GM19239 (cell line): ENCODE measurements around the gene RHAG.
"Not testable (repeated sequence)": the region's sequence is repeated elsewhere in the genome, so short reads cannot be mapped to it uniquely, and the experiment has no call there.

Experiments
- DNase-seq: peaks from one replicate; pipeline ENCODE4 v3.0.0; 2011; ENCODE audit warnings: low spot score; ENCODE audit not compliant: insufficient read length
- FAIRE-seq: peaks from 2 replicates; lab custom pipeline; 2011; peaks lifted over from hg19 to GRCh38; lab: Jason Lieb, UNC

Gene RHAG

GRCh38 chr6:49637350-49637731 lies 702 bp upstream of the RHAG start:
- no peak for FAIRE-seq

GRCh38 chr6:49635978-49636712 lies 494 bp downstream of the RHAG start:
- FAIRE-seq (no peak), DNase-seq (no peak)

More at GRCh38 chr6:49637350-49637731, 702 bp upstream of the RHAG start:
- DNase-seq: no peak

GRCh38 chr6:49635480-49635879 lies 1.2 kb downstream of the RHAG start:
- FAIRE-seq: no peak

GRCh38 chr6:49634836-49635218 lies 1.8 kb downstream of the RHAG start:
- DNase-seq (no peak), FAIRE-seq (no peak)

More at GRCh38 chr6:49635480-49635879, 1.2 kb downstream of the RHAG start:
- no peak for DNase-seq

GRCh38 chr6:49634092-49634835 lies 2.4 kb downstream of the RHAG start:
- FAIRE-seq (no peak), DNase-seq (no peak)

- DNase-seq (no peak), FAIRE-seq (no peak)
Observed at GRCh38 chr6:49633541-49633940, 3.1 kb downstream of the RHAG start.

- no peak for FAIRE-seq
- DNase-seq: no peak
Observed at GRCh38 chr6:49632727-49633126, 3.9 kb downstream of the RHAG start.

GRCh38 chr6:49629485-49630088 lies 7.1 kb downstream of the RHAG start:
- FAIRE-seq, DNase-seq: not testable (repeated sequence)

- DNase-seq (no peak), FAIRE-seq (no peak)
Observed at GRCh38 chr6:49626811-49627210, 9.8 kb downstream of the RHAG start.

GRCh38 chr6:49618257-49618656 lies 18.4 kb downstream of the RHAG start:
- DNase-seq: no peak
- no peak for FAIRE-seq

- DNase-seq, FAIRE-seq: not testable (repeated sequence)
Observed at GRCh38 chr6:49614144-49614543, 22.5 kb downstream of the RHAG start.

GRCh38 chr6:49609285-49609684 lies 27.4 kb downstream of the RHAG start:
- DNase-seq: no peak
- no peak for FAIRE-seq

GRCh38 chr6:49608275-49608674 lies 28.4 kb downstream of the RHAG start:
- DNase-seq, FAIRE-seq: not testable (repeated sequence)

GRCh38 chr6:49607391-49607982 lies 29.2 kb downstream of the RHAG start:
- DNase-seq: no peak

GRCh38 chr6:49606721-49607390 lies 29.8 kb downstream of the RHAG start:
- DNase-seq (peak; percentile 36), FAIRE-seq (peak; percentile 99)

More at GRCh38 chr6:49607391-49607982, 29.2 kb downstream of the RHAG start:
- FAIRE-seq: no peak

GRCh38 chr6:49604080-49604479 lies 32.6 kb downstream of the RHAG start:
- DNase-seq, FAIRE-seq: not testable (repeated sequence)

GRCh38 chr6:49587262-49587661 lies 49.4 kb downstream of the RHAG start:
- FAIRE-seq: not testable (repeated sequence)

GRCh38 chr6:49582529-49582928 lies 54.1 kb downstream of the RHAG start:
- FAIRE-seq (no peak), DNase-seq (no peak)

More at GRCh38 chr6:49587262-49587661, 49.4 kb downstream of the RHAG start:
- not testable (repeated sequence) for DNase-seq

- no peak for FAIRE-seq
Observed at GRCh38 chr6:49579649-49580048, 57.0 kb downstream of the RHAG start.

GRCh38 chr6:49576618-49577017 lies 60.0 kb downstream of the RHAG start:
- DNase-seq: no peak
- no peak for FAIRE-seq

More at GRCh38 chr6:49579649-49580048, 57.0 kb downstream of the RHAG start:
- DNase-seq: no peak
